Gastrocnemius medialis (tissue), 4 donors: Measurements from ENCODE around the gene GNG2.

Experiments used
- CTCF ChIP-seq, 5 experiments: fragments of 450-650 bp in 3 of 5; fragments of 200-600 bp in 2 of 5; sonication (generic) in 2 of 5; IDR thresholded peaks in 4 of 5; conservative IDR thresholded peaks in 1 of 5; 1 replicate in 4 of 5; 2 replicates in 1 of 5; pipeline ENCODE4 v1.5.1; 2016 to 2019; ENCODE audit warnings: antibody characterized with exemption in 5 of 5, mild to moderate bottlenecking in 3 of 5, moderate library complexity in 3 of 5
- POLR2A ChIP-seq, 2 donors: fragments of 450-650 bp; IDR thresholded peaks; one replicate each; pipeline ENCODE4 v1.6.1; 2017; ENCODE audit warnings: antibody characterized with exemption in 2 of 2, mild to moderate bottlenecking in 2 of 2, moderate library complexity in 2 of 2

GRCh38 chr14:51996148-51996746 is 135.8 kb downstream of the GNG2 start:
- TF ChIP-seq CTCF (IDR thresholded peaks at IDR 0.05 in 4 of 5, conservative IDR thresholded peaks at IDR 0.05 in 1 of 5) = peak in 4 of 5 experiments; percentile 49 to 68 (median 66)
- no peak for TF ChIP-seq POLR2A (IDR thresholded peaks at IDR 0.05)
